Activated T-cell treated with anti-CD3 and anti-CD28 coated beads, Interleukin-2, amount 50 U/mL, for 24 hours (primary cell): ENCODE data around the gene GIT2.

Experiments used
- DNase-seq: peaks from one replicate; pipeline ENCODE4 v3.0.0-alpha.2; 2020
- H3K27ac Mint-ChIP-seq: 2 replicates; pipeline ENCODE4 v1.8.0; 2020; ENCODE audit warnings: mild to moderate bottlenecking, mixed read lengths
- H3K27me3 Mint-ChIP-seq: 2 replicates; pipeline ENCODE4 v1.8.0; 2020; ENCODE audit warnings: mixed read lengths
- H3K36me3 Mint-ChIP-seq: 2 replicates; pipeline ENCODE4 v1.8.0; 2020; ENCODE audit warnings: low read depth, mixed read lengths
- H3K4me1 Mint-ChIP-seq: 2 replicates; pipeline ENCODE4 v1.8.0; 2020; ENCODE audit warnings: low read depth, mixed read lengths
- H3K4me3 Mint-ChIP-seq: 2 replicates; pipeline ENCODE4 v1.8.0; 2020; ENCODE audit warnings: mild to moderate bottlenecking, moderate library complexity, mixed read lengths
- H3K9me3 Mint-ChIP-seq: 2 replicates; pipeline ENCODE4 v1.8.0; 2020; ENCODE audit warnings: mixed read lengths

GIT2 gene

GRCh38 chr12:109951751-109952150, 44.4 kb downstream of the GIT2 start:
- H3K36me3 Mint-ChIP-seq: peaks cover 90% of the 10 kb centered on the region
- peak overlapping the region; percentile 76 for H3K27ac Mint-ChIP-seq
- peaks cover 30% of the 10 kb centered on the region for H3K4me1 Mint-ChIP-seq

DNA sequence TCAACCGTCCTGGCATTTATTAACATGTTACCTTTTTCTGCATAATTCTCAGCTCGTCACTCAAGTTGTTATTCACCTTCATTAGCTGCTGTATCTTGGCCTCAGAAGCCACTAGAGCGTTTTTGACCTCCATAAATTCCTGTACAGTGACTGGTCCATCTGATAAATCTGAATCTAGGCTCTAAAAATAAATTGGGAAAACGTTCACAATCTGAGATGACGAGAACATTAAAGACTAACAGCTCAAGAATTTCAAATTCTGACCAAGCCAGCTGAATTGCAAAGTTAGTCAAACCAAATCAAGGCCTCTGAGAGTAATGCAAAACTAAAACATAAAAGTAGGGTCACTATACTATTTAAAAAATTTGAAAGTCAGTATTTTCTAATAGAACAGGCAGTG, 45.0 kb downstream of the GIT2 start:
- Mint-ChIP-seq H3K27me3 (no peaks in the 10 kb centered on the region), H3K4me1 (peaks cover 34% of the 10 kb centered on the region), H3K27ac (peak overlapping the region; percentile 76), H3K4me3 (no peak overlapping the region), H3K36me3 (peaks cover 92% of the 10 kb centered on the region), H3K9me3 (no peaks in the 10 kb centered on the region)
- no peak for DNase-seq

More at GRCh38 chr12:109951751-109952150, 44.4 kb downstream of the GIT2 start:
- no peaks in the 10 kb centered on the region for H3K27me3 Mint-ChIP-seq
- no peaks in the 10 kb centered on the region for H3K9me3 Mint-ChIP-seq
- no peak overlapping the region for H3K4me3 Mint-ChIP-seq
- no peak for DNase-seq

GRCh38 chr12:109950625-109951024, 45.5 kb downstream of the GIT2 start:
- Mint-ChIP-seq H3K27ac (peak overlapping the region; percentile 63), H3K9me3 (no peaks in the 10 kb centered on the region), H3K36me3 (peaks cover 90% of the 10 kb centered on the region), H3K4me1 (peaks cover 34% of the 10 kb centered on the region), H3K4me3 (no peak overlapping the region), H3K27me3 (no peaks in the 10 kb centered on the region)
- DNase-seq: no peak

DNA sequence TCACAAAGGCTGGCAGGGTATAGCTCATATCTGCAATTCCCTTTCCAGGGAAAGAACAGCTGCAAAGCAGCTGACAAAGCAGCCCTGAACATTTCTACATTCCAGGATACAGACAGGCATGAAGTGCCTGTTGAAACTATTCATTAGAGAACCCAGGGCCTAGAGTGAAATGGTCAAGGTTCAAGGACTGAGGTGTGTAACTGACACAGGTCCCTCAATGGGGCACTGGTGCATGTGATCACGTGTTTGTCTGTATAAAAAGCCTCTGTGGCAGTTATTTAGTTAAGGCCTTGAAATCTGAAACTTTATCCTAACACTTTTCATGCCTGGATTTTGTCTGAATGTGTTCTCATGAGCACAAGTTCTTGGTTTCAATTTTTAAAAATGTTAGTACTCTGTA, 47.1 kb downstream of the GIT2 start:
- no peak overlapping the region for H3K4me3 Mint-ChIP-seq
- peak overlapping the region; percentile 42 for H3K27ac Mint-ChIP-seq
- peaks cover 36% of the 10 kb centered on the region for H3K4me1 Mint-ChIP-seq
- no peaks in the 10 kb centered on the region for H3K27me3 Mint-ChIP-seq
- no peak for DNase-seq
- peaks cover 94% of the 10 kb centered on the region for H3K36me3 Mint-ChIP-seq
- H3K9me3 Mint-ChIP-seq: no peaks in the 10 kb centered on the region

- Mint-ChIP-seq H3K27ac (peak overlapping the region; percentile 2), H3K36me3 (peaks cover 91% of the 10 kb centered on the region), H3K4me3 (no peak overlapping the region), H3K27me3 (no peaks in the 10 kb centered on the region), H3K4me1 (peaks cover 36% of the 10 kb centered on the region), H3K9me3 (no peaks in the 10 kb centered on the region)
- DNase-seq: no peak
Measured at GRCh38 chr12:109948368-109948767, 47.8 kb downstream of the GIT2 start.

DNA sequence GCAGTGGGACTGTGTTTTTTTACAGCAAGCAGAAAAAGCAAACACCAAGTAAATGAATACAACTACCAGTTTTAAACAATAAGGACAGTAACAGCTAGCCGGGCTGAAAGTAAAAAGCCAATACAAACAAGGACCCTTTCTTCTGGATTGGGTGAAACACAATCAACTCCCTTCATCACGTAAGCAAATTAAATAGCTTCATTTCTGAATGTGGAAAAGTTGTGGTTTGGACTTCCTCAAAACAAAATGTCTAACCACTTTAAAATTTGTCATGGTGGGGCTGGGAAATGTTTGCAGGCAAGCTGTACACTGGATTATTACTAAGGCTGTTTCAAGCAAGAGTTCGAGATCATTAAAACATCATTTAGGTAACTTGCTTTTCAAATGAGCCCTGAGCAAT, 48.6 kb downstream of the GIT2 start:
- Mint-ChIP-seq H3K27ac (peak overlapping the region; percentile 81), H3K36me3 (peaks cover 91% of the 10 kb centered on the region), H3K4me1 (peaks cover 35% of the 10 kb centered on the region), H3K27me3 (no peaks in the 10 kb centered on the region), H3K9me3 (no peaks in the 10 kb centered on the region), H3K4me3 (no peak overlapping the region)
- no peak for DNase-seq

DNA sequence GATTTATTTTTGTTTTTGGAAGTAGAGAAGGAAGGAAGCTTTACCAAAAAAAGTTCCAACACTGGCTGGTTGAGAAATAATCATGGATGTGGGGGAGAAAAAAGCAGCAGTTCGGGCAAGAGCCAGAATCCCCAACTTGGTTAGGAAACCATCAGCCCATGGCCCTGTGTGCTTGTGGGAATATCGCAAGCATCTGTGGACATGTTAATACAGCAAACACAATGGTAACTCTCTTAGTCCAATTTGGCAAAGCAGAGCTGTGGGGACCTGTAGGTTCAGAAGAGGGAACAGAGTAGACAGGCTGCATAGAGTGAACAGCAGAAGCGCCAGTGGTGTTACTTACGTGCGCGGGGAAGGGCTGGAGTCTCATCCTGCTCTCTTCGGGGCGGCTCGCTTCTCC, 49.3 kb downstream of the GIT2 start:
- no peaks in the 10 kb centered on the region for H3K9me3 Mint-ChIP-seq
- H3K27me3 Mint-ChIP-seq: no peaks in the 10 kb centered on the region
- H3K4me3 Mint-ChIP-seq: no peak overlapping the region
- H3K27ac Mint-ChIP-seq: peak overlapping the region; percentile 81
- H3K4me1 Mint-ChIP-seq: peaks cover 29% of the 10 kb centered on the region
- H3K36me3 Mint-ChIP-seq: peaks cover 87% of the 10 kb centered on the region
- DNase-seq: no peak

- no peaks in the 10 kb centered on the region for H3K27me3 Mint-ChIP-seq
- no peak for DNase-seq
- H3K4me3 Mint-ChIP-seq: no peak overlapping the region
- H3K27ac Mint-ChIP-seq: peak overlapping the region; percentile 81
- H3K36me3 Mint-ChIP-seq: peaks cover 83% of the 10 kb centered on the region
- H3K4me1 Mint-ChIP-seq: peaks cover 27% of the 10 kb centered on the region
- H3K9me3 Mint-ChIP-seq: no peaks in the 10 kb centered on the region
Measured at GRCh38 chr12:109946505-109946904, 49.7 kb downstream of the GIT2 start.

DNA sequence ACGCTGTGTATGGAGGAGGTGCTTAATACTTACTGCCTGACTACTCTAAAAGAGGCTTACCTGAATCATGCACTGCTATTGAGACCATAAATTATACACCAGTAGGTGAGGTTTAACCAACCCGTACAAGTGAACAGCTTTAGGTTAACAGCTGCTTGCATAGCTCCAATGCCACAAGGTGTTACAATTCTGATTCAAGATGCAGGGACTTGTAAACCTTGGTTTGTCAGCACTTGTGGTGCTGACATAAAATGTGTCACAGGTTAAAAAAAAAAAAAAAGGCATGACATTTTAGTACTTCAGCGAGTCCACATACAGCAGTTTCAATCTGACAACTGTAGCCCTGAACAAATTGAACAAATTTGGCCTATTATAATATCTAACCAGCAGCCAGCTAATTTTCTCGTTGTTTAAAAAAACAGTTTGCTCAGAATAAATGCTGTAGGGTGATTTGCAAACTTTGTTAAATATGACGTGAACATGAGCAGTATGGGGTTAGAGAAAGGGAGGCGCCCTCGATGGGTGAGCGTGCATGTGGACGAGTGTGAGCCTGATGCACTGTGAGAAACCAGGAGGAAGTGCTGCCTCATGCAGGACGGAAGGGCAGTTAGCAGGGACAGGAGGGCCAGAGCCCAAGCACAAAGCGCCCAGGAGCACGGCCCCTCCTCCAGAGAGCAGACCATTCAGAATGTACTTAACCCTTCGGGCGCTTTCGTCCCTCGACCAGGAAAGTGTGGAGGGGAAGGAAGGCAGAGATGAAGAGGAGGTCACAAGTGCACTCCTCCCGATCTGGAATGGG, 51.4 kb downstream of the GIT2 start:
- Mint-ChIP-seq H3K9me3 (no peaks in the 10 kb centered on the region), H3K4me1 (peaks cover 27% of the 10 kb centered on the region), H3K4me3 (no peak overlapping the region), H3K27ac (peak overlapping the region; percentile 53), H3K27me3 (no peaks in the 10 kb centered on the region), H3K36me3 (peaks cover 77% of the 10 kb centered on the region)
- no peak for DNase-seq

- peaks cover 25% of the 10 kb centered on the region for H3K4me1 Mint-ChIP-seq
- H3K9me3 Mint-ChIP-seq: no peaks in the 10 kb centered on the region
- H3K4me3 Mint-ChIP-seq: no peak overlapping the region
- H3K27ac Mint-ChIP-seq: no peak overlapping the region
- H3K27me3 Mint-ChIP-seq: no peaks in the 10 kb centered on the region
- peaks cover 75% of the 10 kb centered on the region for H3K36me3 Mint-ChIP-seq
- no peak for DNase-seq
Measured at GRCh38 chr12:109943811-109944210, 52.4 kb downstream of the GIT2 start.

DNA sequence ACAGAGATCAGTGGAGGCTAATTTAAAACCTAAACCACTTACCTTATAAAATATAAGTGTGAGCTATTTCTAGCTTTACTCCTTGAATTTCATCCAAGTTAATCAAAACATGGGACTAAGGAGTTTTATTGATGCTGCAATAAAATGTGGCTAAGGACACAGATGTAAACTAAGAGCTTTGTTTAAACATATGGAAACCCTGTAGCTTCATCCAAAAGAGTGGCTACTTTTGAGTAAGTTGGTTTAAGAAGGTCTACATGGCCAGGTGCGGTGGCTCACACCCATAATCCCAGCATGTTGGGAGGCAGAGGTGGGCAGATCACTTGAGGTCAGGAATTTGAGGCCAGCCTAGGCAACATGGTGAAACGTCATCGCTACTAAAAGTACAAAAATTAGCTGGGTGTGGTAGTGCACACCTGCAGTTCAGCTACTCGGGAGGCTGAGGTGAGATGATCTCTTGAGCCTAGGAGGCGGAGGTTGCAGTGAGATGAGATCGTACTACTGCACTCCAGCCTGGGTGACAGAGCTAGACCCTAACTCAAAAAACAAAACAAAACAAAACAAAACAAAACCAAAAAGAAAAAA, 55.7 kb downstream of the GIT2 start:
- Mint-ChIP-seq H3K4me3 (no peak overlapping the region), H3K9me3 (no peaks in the 10 kb centered on the region), H3K27ac (no peak overlapping the region), H3K4me1 (peaks cover 2% of the 10 kb centered on the region), H3K27me3 (no peaks in the 10 kb centered on the region), H3K36me3 (peaks cover 77% of the 10 kb centered on the region)
- DNase-seq: no peak

DNA sequence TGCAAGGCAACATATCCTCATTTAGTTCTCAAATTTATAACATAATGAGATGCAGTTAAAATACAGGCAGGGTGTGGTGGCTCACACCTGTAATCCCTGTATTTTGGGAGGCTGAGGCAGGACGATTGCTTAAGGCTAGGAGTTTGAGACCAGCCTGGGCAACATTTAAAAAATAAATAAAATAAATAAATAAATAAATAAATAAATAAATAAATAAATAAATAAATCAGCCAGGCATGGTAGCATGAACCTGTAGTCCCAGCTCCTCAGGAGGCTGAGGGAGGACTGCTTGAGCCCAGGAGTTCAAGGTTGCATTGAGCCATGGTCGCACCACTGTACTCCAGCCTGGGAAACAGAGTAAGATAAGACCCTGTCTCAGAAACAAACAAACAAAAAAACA, 56.7 kb downstream of the GIT2 start:
- Mint-ChIP-seq H3K4me1 (no peaks in the 10 kb centered on the region), H3K27ac (peak overlapping the region; percentile 34), H3K4me3 (no peak overlapping the region), H3K27me3 (no peaks in the 10 kb centered on the region), H3K36me3 (peaks cover 74% of the 10 kb centered on the region), H3K9me3 (no peaks in the 10 kb centered on the region)
- DNase-seq: no peak

DNA sequence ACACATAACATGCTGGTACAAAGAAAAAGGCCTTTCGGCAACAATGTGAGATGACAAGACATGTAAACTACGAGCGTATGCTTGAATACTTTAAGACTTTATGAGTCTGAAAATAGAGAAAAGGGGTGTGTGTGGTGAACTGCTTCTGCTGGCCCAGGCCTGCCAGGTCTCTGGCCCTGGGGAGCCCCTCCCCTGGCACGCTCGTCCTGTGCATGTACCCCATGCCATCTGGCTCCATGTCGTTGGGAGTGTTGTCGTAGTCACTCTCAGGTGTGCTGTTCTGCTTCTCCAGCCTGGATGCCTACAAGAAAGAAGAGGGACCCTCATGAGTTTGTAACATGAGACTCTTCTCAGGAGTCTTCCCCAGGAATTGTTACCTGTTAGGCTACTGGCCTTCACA, 57.2 kb downstream of the GIT2 start:
- Mint-ChIP-seq H3K9me3 (no peaks in the 10 kb centered on the region), H3K4me3 (no peak overlapping the region), H3K4me1 (no peaks in the 10 kb centered on the region), H3K27me3 (no peaks in the 10 kb centered on the region), H3K36me3 (peaks cover 74% of the 10 kb centered on the region), H3K27ac (no peak overlapping the region)
- no peak for DNase-seq

DNA sequence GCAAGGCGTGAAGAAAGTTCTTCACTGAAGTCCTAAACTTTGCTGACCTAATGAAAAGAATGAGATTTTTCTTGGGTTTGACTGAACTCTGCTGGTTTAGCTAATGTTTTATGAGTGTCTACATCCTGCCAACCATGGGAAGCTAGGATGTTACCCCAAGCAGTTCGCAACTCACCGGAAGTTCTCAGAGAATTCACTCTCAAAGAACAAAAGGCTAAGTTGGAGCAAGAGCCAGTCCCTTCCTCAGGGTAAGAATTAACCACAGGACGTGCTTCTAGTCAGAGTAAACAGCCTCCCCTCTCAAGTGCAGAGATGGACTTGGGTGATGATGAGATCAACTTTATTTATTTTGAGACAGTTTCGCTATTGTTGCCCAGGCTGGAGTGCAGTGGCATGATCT, 58.8 kb downstream of the GIT2 start:
- Mint-ChIP-seq H3K9me3 (no peaks in the 10 kb centered on the region), H3K4me1 (no peaks in the 10 kb centered on the region), H3K36me3 (peaks cover 80% of the 10 kb centered on the region), H3K27ac (no peak overlapping the region), H3K27me3 (no peaks in the 10 kb centered on the region), H3K4me3 (no peak overlapping the region)
- DNase-seq: no peak

DNA sequence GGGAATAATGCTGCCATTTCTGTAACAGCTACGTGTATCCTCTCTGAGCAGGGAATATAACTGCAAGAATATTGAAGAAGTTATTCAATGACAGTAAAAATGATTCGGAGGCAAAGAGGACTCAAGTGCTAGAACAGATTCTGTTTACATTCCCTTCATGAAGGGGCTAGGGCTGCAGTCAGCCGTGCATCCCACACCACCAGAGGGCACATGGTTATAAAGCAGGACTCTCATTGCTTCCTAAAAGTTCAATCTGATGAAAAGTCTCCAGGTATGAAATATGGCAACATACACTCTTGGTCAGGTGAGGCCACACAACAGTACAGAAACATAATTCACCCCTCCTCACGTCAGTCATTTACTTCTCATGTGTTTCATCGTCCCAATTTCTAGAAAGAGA, 62.1 kb downstream of the GIT2 start:
- Mint-ChIP-seq H3K27ac (peak overlapping the region; percentile 27), H3K4me3 (no peak overlapping the region), H3K27me3 (no peaks in the 10 kb centered on the region), H3K4me1 (no peaks in the 10 kb centered on the region), H3K9me3 (no peaks in the 10 kb centered on the region), H3K36me3 (peaks cover 95% of the 10 kb centered on the region)
- DNase-seq: no peak
